CD4-positive, alpha-beta T cell treated with Interleukin-1 beta for 1 hour (primary cell): ENCODE results near the gene PAOX.

Source experiments
- DNase-seq, 2 donors: peaks; one replicate each; pipeline ENCODE4 v3.0.0-alpha.2; 2020 to 2022

Gene PAOX

DNA sequence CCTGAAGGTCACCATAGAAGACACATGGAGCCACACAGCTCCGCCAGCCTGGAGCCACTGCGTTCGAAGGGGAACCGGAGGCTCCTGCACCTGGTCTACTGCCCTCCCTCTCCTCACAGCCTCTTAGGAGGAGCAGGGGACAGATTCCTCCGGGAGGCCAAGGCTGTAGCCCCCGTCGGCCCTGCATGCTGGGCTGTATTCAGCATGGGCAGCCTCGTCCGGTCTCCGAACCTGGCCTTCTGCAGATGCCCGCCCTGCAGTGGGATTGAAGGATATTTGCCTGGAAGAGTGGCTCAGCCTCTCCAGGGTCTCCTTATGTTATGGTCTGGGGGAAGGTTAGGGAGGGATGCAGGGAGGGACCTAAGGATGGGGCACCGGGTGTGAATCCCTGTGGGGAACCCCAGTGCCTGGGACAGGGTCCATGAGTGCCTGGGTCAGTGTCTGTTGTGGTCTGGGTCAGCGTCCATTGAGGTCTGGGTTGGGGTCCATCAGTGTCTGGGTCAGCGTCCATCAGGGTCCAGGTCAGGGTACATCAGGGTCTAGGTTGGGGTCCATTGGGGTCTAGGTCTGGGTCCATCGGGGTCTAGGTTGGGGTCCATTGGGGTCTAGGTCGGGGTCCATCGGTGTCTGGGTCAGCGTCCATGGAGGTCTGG is 61.7 kb downstream of the PAOX start:
- no peak for DNase-seq
